ENCODE measurements around the gene VGLL4. TPM values are rescaled to one million over a fixed set of nuclear protein-coding genes. Genes with fewer than 3 reads are reported as not detected.

Gene VGLL4
- polyA plus RNA-seq, 2 of the 4 experiments (the other 2 are of a cell fraction), result 24.7 to 28.1 TPM

DNA sequence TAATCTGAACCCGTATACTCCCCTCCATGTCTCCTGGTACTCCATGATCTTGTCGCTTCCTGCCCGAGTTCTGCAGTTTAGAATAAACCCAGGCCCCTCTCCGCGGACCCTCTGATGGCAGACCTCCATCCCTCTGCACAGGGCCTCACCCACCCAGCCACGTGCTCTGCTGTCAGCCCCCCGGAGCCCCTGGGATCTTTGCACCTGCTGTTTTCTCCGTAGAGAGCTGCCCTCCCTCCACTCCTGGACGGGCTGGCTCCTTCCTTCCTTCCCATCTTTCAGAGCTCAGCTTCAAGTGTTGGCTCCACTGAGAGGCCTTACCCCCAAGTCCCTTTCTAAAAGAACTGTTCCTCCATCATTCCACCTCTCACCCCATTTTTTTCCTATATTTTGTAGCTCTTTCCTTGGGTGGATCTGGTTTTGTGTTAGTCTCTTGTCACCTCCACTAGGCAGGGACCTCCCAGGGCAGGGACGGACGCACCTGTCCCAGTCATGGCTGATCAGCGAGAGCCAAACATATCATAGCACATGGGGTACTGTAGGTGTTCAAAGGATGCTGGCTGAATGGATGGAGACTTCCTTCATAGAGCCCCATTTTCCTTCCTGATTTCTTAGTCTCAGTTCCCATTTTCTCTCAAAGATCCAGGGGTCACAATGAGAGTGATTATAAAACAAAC lies 106.6 kb downstream of the VGLL4 start:
- no peak for TF ChIP-seq HEYL (CRISPR knock-in tag; IDR thresholded peaks at IDR 0.05)
- no peak for TF ChIP-seq ZNF302 (CRISPR knock-in tag; IDR thresholded peaks at IDR 0.05)
- TF ChIP-seq KDM1A (IDR thresholded peaks at IDR 0.05; ENCODE audit: low read depth), result no peak
- no peak for TF ChIP-seq FOSL2 (IDR thresholded peaks at IDR 0.05)
- no peak for TF ChIP-seq FOSL2 (CRISPR knock-in tag; IDR thresholded peaks at IDR 0.05)
- no peak for TF ChIP-seq MAZ (IDR thresholded peaks at IDR 0.05; ENCODE audit: borderline replicate concordance, low read depth, low read length)
- TF ChIP-seq FOSB (CRISPR knock-in tag; IDR thresholded peaks at IDR 0.05), result no peak
- TF ChIP-seq RARB (CRISPR knock-in tag; IDR thresholded peaks at IDR 0.05), result no peak
- TF ChIP-seq ZC3H11A (IDR thresholded peaks at IDR 0.05), result no peak
- no peak for TF ChIP-seq HOXA7 (CRISPR knock-in tag; IDR thresholded peaks at IDR 0.05)
- TF ChIP-seq, protein P1, sequence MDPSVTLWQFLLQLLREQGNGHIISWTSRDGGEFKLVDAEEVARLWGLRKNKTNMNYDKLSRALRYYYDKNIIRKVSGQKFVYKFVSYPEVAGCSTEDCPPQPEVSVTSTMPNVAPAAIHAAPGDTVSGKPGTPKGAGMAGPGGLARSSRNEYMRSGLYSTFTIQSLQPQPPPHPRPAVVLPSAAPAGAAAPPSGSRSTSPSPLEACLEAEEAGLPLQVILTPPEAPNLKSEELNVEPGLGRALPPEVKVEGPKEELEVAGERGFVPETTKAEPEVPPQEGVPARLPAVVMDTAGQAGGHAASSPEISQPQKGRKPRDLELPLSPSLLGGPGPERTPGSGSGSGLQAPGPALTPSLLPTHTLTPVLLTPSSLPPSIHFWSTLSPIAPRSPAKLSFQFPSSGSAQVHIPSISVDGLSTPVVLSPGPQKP (IDR thresholded peaks at IDR 0.05; ENCODE audit: low read depth, low read length), result no peak
- no peak for TF ChIP-seq BHLHE40 (IDR thresholded peaks at IDR 0.05; ENCODE audit: low read depth, low read length)
- TF ChIP-seq ZSCAN20 (CRISPR knock-in tag; IDR thresholded peaks at IDR 0.05), result no peak
- TF ChIP-seq, protein P2, sequence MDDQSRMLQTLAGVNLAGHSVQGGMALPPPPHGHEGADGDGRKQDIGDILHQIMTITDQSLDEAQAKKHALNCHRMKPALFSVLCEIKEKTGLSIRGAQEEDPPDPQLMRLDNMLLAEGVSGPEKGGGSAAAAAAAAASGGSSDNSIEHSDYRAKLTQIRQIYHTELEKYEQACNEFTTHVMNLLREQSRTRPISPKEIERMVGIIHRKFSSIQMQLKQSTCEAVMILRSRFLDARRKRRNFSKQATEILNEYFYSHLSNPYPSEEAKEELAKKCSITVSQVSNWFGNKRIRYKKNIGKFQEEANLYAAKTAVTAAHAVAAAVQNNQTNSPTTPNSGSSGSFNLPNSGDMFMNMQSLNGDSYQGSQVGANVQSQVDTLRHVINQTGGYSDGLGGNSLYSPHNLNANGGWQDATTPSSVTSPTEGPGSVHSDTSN (IDR thresholded peaks at IDR 0.05), result no peak
- 86% methylated on average over 12 of the region's 12 CpGs for WGBS (ENCODE audit: missing lambda C conversion rate)
- ChIA-PET CTCF (interaction anchor here (0.6 to 1.5 kb wide), 3 partner anchors 17 to 255 kb away, joined by 3 to 4 read pairs (median 3); no protein-coding TSS in a partner anchor), POLR2A (no interaction called here)
- FAIRE-seq, result no peak
- no peak for ATAC-seq
- H3K4me3 ChIP-seq, result no peak overlapping the region
- no peaks in the 10 kb centered on the region for H3K9me3 ChIP-seq
- no peak for DNase-seq (ENCODE audit: low read depth in 1 of 2, low spot score in 1 of 2)
- no peak overlapping the region for H3K4me2 ChIP-seq
- H3K27ac ChIP-seq, result no peak overlapping the region
- H3K4me1 ChIP-seq, result no peaks in the 10 kb centered on the region

DNA sequence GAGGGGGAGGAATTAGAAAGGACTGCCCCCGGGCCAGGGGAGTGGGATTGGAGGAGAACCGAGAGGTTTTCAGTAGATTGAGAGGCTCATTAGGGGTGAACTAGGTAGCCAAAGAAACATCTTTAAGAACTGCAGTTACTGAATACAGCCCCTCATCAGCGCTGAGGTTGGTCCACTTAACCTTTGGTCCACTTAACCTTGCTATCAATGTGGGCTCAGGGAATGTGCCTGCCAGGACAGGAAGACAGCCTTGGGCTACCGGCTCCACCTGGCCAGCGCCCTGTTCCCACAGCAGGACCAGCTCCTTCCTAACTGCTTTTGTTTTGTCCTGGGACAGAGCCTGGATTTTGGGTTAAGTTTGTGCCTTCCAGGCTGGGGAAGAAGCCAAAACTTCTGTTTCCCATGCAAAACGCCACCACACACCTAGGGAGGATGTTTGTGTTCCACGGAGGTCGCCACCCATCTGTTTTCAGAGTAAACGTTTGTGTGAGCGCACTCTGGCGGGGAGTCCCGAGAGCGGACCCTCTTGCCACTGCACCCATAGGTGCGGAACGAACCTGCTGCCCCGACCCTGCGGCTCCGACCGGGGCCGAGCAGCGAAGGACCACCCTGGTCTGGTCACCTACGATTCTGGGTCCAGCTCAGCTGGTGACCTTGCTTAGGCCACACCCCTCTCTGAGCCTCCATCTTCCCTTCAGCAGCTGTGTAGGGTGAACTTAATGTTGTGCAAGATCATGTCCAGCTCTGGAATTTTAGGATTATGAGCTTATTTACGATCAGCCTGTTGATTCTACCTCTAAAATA lies 107.4 kb downstream of the VGLL4 start:
- no peak for DNase-seq (ENCODE audit: low read depth in 1 of 2, low spot score in 1 of 2)
- H3K4me1 ChIP-seq, result no peaks in the 10 kb centered on the region
- WGBS (ENCODE audit: missing lambda C conversion rate), result 89% methylated on average over 23 of the region's 23 CpGs
- CTCF ChIA-PET, result interaction anchor here (0.6 to 1.5 kb wide), 2 partner anchors 17 to 255 kb away, joined by 3 read pairs; no protein-coding TSS in a partner anchor
- H3K9me3 ChIP-seq, result no peaks in the 10 kb centered on the region
- H3K4me3 ChIP-seq, result no peak overlapping the region
- H3K4me2 ChIP-seq, result no peak overlapping the region
- no peak for FAIRE-seq
- POLR2A ChIA-PET, result no interaction called here
- H3K27ac ChIP-seq, result no peak overlapping the region
- no peak for ATAC-seq
- TF ChIP-seq, protein P3, sequence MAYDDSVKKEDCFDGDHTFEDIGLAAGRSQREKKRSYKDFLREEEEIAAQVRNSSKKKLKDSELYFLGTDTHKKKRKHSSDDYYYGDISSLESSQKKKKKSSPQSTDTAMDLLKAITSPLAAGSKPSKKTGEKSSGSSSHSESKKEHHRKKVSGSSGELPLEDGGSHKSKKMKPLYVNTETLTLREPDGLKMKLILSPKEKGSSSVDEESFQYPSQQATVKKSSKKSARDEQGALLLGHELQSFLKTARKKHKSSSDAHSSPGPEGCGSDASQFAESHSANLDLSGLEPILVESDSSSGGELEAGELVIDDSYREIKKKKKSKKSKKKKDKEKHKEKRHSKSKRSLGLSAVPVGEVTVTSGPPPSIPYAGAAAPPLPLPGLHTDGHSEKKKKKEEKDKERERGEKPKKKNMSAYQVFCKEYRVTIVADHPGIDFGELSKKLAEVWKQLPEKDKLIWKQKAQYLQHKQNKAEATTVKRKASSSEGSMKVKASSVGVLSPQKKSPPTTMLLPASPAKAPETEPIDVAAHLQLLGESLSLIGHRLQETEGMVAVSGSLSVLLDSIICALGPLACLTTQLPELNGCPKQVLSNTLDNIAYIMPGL (CRISPR knock-in tag; IDR thresholded peaks at IDR 0.05; ENCODE audit: borderline replicate concordance), result no peak
- TF ChIP-seq FOSB (CRISPR knock-in tag; IDR thresholded peaks at IDR 0.05), result no peak
- TF ChIP-seq ZC3H11A (IDR thresholded peaks at IDR 0.05), result no peak
- no peak for TF ChIP-seq FOSL2 (IDR thresholded peaks at IDR 0.05)
- TF ChIP-seq FOSL2 (CRISPR knock-in tag; IDR thresholded peaks at IDR 0.05), result no peak
- TF ChIP-seq GATA3 (IDR thresholded peaks at IDR 0.05; ENCODE audit: borderline replicate concordance), result no peak
- no peak for TF ChIP-seq EHF (CRISPR knock-in tag; IDR thresholded peaks at IDR 0.05)
- TF ChIP-seq POLR2AphosphoS2 (conservative IDR thresholded peaks at IDR 0.05; ENCODE audit: low read length), result no peak
- no peak for TF ChIP-seq RNF2 (IDR thresholded peaks at IDR 0.05; ENCODE audit: borderline replicate concordance, low read depth)
- TF ChIP-seq KDM1A (IDR thresholded peaks at IDR 0.05; ENCODE audit: low read depth), result no peak
- TF ChIP-seq, protein P4, sequence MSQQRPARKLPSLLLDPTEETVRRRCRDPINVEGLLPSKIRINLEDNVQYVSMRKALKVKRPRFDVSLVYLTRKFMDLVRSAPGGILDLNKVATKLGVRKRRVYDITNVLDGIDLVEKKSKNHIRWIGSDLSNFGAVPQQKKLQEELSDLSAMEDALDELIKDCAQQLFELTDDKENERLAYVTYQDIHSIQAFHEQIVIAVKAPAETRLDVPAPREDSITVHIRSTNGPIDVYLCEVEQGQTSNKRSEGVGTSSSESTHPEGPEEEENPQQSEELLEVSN (IDR thresholded peaks at IDR 0.05; ENCODE audit: borderline replicate concordance, low read depth), result no peak
- TF ChIP-seq RFX5 (IDR thresholded peaks at IDR 0.05), result no peak
- TF ChIP-seq NR3C1 (IDR thresholded peaks at IDR 0.05), result no peak
- no peak for TF ChIP-seq CBX2 (IDR thresholded peaks at IDR 0.05; ENCODE audit: borderline replicate concordance, low read depth)
- no peak for TF ChIP-seq HOXA7 (CRISPR knock-in tag; IDR thresholded peaks at IDR 0.05)
- no peak for TF ChIP-seq MAFK (IDR thresholded peaks at IDR 0.05; ENCODE audit: partially characterized antibody)

Measured in A549 (cell line).